ENCODE data around the gene ARX.

Gene ARX

DNA sequence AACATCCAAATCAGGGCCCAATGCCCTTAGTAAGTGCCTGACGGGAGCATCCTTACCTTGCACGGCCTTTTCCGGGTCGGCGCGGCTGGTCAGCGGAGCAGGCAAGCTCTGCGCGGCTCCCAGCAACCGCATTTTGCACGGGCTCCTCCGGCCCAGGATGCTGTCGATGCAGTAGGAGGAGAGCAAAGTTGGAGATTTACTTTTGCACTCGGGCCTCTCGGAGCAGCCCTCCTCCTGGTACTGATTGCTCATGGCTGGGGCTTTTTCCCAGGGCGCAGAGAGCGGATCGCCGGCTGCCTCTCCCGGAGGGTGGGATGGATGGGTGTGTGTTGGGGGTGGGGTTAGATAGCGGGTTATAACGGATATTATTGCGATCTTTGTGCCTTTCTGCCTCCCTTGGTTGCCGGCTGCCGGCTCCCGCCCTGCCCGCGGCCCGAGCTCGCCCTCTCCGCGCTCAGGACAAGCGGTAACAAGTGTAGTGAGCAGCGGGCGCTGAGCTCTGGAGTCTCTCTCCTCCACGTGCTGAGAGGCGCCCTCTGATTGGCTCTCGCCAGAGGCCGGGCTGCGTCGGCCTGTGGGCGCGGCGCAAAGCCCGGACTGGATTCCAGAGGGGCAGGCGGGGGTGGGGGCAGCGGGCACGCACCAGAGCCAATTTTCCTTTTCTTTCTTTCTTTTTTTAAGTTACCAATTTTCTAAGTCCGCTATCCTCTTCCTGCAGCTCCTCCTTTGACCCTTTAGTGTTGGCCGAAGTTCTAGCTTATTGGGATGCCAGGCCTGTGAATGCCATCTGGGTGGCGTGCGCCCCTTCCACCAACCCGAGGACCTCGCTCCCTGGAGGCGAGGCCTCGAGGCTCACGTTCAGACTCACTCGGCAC lies at the start of gene ARX:
TSS of gene ARX (minus strand) at position 480 of the 875 bp plus-strand sequence. CDS start at position 252, 228 bp downstream.
- no peak within 1 kb of the TSS for H3K27ac ChIP-seq
- no peak within 1 kb of the TSS for H3K4me3 ChIP-seq

DNA sequence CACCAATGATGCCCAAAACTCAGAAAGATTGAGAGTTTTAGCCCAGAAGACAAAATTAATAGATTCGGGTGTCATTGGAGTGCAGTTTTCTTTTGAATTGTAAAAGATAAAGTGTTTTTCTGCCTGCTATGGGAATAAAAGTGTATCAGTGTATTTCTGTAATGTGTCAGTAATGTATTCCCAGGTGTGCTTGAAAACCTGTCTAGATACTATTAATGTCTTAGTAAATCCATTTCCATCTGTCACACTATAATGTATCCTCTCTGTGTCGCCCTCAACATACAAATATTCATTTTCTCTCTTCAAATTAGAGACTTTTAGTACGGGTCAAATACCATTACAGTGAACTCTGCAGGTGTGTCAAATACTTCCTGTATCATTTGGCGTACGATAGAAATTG lies 43.5 kb upstream of the ARX start:
- Histone ChIP-seq H3K4me3 (no peak overlapping the region), H3K27ac (no peak overlapping the region)

DNA sequence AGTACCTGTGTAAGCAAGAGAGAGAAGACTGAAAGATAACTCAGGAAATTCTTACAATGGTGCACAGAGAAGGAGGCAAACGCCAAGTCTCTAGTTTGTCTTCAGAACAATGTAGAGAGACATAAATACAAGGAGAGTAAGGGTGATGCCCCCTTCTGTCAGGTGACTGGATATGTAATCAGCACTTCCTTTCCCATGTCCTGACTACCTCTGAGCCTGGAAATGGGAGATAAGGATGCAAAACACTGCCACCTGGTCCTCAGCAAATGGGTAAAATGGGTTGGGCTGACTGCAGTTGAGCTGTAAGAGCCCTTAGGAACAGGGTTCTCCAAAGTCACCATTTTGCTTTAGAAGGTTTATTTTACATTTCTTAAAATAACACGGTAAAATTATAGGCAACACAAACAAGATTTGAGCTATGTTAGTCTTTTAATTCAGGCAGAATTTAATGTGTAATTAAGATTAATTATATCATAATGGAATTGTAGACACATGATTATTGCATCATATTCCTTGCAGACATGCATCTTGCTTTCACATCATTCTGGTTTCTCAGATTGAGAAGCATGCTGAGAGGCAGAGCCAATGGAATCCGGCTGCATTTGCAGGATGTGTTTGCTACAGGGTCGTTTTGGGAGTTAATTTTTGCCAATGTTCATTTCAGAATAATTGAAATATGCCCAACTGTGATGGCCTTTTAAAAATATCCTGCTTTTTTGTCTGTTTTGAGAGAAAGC lies 37.2 kb upstream of the ARX start:
- Histone ChIP-seq H3K4me3 (no peak overlapping the region), H3K27ac (no peak overlapping the region)

DNA sequence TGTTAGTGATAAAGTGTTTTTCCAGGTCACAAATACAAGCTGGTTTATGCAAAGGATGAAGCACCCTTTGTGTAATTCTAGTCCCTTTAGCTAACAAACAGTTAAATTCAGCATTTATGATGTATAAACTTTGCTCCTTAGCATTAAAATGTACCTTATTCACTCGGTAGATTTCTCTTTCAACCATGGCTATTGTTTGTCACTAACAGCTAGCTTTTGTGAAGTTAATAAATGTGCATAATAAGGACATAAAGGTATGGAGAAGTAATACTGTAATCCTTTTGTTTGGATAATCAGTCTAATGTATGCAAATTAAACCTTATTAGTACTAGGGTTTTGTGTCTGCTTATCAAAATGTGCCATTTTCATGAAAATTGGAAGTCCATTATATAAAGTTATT lies 34.2 kb upstream of the ARX start:
- Histone ChIP-seq H3K4me3 (no peak overlapping the region), H3K27ac (no peak overlapping the region)

DNA sequence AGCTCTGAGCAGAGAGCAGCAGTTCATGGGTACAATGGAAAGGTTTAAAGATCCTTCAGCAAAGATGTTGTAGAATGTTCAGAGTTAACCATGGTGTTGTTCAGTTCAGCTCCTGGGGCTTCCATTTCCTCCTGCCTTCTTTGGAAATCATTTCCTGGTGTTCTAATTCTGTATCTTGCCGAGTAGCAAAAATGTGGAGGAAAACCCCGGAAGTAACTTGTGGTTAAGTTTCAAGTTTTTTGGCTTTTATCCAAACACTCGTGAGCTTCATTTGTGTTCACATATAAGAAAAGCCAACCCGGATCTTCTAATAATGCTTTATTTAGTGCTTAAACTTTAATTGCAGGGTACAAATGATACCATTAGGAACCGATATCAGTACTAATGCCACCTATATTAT lies 33.6 kb upstream of the ARX start:
- H3K4me3 ChIP-seq: no peak overlapping the region
- H3K27ac ChIP-seq: no peak overlapping the region

DNA sequence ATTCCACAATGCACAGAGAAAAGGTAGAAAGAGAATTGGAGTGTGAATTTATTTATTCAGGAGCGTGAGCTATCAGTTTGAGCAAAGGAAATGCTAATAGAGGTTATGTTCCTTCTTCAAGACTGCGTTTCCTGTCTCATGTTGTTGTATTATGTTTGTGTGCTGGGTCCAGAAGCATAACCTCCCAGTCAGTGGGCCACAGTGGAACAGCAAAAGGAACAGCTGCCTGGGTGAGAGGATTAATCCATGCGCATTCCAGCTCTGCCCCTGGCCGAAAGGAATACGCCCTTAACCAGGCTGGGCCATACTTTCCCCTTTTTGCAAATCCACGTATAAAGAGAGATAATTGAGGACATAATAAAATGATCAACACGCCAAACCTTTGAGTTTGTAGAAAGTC lies 32.4 kb upstream of the ARX start:
- Histone ChIP-seq H3K4me3 (no peak overlapping the region), H3K27ac (no peak overlapping the region)

DNA sequence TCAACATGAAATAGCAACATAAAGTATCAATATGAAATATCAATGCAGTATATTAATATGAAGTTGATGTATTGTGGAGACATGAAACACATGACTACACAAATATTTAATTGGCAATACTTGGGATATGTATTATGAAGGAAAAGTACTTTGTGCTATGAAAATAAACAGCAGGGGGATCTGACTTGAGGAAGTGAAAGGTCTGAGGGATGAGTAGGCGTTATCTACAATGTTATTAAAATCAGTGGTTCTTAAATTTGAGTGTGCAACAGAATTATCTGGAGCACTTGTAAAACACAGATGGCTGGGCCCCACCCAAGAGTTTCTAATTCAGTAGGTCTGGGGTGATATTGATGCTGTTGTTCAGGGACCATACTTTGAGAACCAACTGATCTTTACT lies 27.4 kb upstream of the ARX start:
- Histone ChIP-seq H3K4me3 (no peak overlapping the region), H3K27ac (no peak overlapping the region)

DNA sequence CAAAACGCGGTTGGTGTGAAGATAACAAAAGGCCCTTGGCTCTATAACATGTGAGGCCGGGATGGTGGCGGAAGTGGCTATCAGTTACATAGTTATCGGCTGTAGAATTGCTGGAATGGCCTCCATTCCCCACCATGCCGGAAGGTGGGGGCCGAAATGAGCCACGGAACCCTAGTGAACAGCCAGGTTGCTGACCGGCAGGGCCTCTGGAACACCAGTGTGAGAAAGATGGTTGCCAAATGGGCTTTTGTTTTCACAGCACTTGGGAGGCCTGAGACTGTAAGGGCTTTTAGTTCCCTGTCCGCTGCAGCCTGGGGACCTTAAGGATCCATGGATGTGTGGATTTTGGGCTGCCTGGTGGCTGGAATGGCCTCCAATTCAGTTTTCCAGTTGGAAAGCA lies 23.3 kb upstream of the ARX start:
- H3K4me3 ChIP-seq: no peak overlapping the region
- no peak overlapping the region for H3K27ac ChIP-seq

DNA sequence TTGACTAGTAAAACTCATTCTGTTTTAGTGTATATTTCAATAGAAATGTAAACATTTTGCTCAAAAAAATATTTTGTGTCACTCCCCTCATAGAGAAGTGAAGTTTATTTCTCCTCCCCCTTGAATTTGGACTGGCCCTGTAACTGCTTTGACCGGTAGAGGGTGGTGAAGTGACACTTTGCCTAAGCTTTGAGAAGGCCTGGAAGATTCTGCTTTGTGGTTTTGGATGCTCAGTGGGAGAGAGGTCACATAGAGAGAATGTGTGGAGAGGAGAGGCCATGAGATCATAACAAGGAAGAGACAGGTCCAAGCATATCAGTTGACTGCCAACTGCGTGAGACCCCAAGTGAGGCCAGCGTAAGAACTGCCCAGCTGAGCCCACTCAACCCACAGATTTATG lies 19.1 kb upstream of the ARX start:
- Histone ChIP-seq H3K27ac (no peak overlapping the region), H3K4me3 (no peak overlapping the region)

DNA sequence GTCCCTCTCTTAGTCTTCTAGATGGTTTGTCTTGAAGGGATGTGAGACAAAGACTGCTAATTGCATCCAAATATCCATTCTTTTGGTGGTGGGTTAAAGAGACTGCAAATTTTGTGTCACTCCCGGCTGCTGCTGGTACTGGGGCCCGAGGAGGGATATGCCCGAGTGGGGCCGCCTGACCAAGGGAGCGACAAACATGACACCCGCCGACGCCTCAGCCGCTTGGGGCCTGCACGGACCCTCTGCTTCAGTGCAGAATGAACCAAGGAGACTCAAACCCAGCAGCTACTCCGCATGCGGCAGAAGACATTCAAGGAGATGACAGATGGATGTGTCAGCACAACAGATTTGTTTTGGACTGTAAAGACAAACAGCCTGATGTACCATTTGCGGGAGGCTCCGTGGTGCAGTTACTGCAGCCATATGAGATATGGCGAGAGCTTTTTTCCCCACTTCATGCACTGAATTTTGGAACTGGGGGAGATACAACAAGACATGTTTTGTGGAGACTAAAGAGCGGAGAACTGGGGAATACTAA lies 13.6 kb upstream of the ARX start:
- H3K4me3 ChIP-seq: no peak overlapping the region
- no peak overlapping the region for H3K27ac ChIP-seq

DNA sequence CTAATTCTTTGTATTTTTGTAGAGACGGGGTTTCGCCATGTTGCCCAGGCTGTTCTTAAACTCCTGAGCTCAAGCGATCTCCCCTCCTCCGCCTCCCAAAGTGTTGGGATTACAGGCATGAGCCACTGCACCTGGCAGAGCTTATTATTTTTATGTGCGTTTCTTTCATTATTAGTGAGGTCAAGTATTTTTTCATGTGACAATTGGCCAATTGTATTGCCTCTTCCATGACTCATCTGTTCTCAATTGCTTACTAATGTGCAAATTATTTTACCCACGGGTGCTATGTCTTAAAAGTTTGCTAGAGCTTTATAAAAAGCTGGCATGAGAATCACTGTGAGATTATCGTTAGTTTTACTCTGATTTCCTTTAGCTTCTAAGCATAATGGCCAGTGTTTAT lies 13.0 kb upstream of the ARX start:
- Histone ChIP-seq H3K27ac (no peak overlapping the region), H3K4me3 (no peak overlapping the region)

DNA sequence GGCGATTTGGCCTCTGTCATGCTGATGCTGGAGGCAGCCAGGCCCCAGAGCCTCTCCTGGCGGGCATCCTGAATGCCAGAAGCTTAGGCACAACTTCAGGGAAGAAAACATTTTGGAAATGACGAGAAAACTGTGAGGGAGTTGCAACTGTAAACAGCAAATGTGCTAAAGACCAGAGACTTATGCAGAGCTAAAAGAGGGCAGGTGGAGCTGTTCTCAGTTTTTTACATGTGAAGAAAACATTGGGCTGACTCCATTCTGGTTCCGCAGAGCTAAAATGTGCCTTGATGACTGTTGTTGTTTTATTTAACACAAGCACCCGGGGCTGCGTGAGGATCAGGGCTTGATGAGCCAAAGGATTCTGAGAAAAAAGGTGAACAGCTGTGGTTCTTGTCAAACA lies 10.8 kb upstream of the ARX start:
- H3K27ac ChIP-seq: no peak overlapping the region
- H3K4me3 ChIP-seq: no peak overlapping the region

DNA sequence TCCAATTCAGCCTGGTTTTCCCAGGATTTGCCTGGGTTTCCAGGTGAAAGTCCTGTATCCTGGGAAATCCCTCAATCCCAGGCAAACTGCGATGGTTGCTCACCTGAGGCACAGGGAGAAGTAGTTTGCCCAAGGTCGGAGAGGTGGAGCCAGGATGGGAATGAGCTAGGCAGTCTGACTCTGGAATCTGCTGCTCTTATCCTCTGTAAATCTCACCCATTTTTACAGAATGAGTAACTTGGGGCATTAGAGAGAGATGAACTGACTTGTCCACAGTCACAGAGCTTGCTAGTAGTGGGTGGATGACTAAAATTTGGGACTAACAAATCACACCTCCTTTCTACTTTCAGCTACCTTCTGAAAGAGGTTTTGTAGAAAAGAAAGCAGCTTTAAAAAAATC lies 9.8 kb upstream of the ARX start:
- Histone ChIP-seq H3K4me3 (no peak overlapping the region), H3K27ac (no peak overlapping the region)

DNA sequence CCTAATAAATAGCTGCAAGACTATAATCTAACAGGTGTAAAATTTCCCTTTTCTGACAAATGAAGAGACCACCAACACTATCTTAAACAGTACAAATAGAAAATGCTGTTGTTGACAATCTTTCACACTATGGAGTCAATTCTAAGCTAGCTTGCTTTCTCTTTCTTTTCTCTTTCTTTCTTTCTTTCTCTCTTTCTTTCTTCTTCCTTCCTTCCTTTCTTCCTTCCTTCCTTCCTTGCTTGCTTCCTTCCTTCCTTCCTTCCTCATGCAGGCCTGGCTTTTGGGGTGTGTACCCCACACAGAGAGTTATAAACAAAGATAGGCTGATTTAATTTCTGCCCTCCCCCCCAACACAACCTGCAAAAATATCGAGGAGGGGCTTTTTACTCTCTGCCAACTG lies 8.1 kb upstream of the ARX start:
- H3K4me3 ChIP-seq: no peak overlapping the region
- no peak overlapping the region for H3K27ac ChIP-seq

DNA sequence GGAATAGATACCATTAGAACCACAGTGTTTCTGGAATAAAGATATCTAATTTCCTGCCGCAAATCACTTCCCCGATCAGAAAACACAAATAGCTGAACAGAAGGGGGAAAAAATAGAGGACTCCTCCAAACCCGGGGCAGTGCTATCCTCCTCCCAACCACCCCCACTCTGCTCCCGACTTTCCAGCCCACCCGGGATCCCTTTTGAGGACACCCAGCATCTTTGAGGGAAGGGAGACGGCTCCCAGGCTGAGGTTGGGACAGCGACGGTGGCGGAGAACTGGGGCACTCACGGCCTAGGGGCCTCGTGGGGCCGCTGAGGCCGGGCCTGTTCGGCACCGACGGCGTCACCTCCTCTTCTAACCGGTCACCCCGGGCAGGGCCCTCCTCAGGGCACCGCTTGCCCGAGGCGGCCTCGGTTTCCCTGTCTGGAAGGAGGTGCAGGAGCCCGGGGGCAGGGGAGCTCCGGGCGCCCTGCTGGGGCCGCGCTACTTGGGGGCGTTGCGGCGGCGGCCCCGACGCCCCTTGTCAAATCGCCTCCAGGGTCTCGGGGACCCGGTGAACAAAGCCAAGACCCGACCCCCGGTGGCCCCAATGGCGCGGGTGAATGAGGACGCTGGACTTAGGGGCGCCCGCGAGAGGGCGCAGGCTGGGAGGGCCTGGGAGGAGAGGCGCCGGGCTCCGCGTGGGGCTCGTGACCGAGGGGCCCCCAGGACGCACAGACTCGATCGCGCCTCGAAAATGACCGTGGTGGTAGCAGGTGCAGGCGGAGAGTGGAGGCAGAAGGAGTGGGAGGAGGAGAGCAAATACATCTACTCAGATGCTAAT lies 6.9 kb upstream of the ARX start:
- Histone ChIP-seq H3K27ac (no peak overlapping the region), H3K4me3 (no peak overlapping the region)

DNA sequence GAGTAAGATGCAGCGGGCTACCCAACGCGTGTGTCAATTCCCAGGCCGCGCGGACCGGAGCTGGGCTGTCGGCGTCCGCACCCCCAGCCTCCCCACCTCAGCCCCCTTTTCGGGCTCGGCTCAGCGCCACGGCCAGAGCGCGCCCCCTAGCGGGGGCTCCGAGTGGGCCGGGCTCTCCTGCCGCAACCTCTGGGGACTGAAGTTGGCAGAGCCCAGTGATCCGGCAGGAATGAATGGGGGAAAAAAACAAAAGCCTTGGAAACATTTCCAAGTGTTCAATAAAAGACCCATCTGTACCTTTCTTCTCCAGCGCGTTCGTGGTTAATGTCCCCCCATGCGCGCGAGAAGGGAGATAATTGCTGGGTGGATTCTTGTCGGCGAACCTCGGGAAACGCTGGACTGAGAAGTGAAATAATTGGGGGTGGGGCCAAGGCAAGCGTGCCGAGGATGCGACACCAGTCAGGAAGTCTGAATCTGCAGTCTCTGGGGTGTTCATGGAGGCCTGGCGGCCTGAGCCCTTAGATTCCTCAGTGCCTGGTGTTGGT lies 5.2 kb upstream of the ARX start:
- no peak overlapping the region for H3K27ac ChIP-seq
- no peak overlapping the region for H3K4me3 ChIP-seq

DNA sequence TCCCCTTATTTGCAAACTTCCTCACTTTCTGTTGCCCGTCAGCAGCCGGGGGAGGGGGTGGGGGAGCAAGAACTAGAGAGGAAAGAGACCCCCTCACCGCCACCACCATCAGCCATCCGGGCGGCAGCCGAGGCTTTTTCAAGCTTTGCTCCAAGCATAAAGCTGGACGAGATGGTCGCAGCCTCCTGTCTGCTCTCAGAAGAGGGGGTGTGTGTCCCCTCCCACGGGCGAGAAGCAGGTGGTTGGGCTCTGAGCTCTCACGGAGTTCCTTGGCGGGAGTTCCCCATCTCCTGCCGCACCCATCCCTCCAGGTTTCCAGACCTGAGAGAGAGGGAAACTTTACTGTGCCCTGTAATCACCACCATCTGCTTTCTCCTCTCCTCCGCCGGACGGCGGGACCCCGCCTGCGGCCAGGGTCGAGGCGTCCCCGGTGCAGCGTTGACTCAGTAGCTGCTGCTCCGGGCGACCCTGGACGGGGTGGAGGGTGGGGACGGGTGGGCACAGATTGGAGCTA lies 4.7 kb upstream of the ARX start:
- H3K27ac ChIP-seq: no peak overlapping the region
- H3K4me3 ChIP-seq: no peak overlapping the region

DNA sequence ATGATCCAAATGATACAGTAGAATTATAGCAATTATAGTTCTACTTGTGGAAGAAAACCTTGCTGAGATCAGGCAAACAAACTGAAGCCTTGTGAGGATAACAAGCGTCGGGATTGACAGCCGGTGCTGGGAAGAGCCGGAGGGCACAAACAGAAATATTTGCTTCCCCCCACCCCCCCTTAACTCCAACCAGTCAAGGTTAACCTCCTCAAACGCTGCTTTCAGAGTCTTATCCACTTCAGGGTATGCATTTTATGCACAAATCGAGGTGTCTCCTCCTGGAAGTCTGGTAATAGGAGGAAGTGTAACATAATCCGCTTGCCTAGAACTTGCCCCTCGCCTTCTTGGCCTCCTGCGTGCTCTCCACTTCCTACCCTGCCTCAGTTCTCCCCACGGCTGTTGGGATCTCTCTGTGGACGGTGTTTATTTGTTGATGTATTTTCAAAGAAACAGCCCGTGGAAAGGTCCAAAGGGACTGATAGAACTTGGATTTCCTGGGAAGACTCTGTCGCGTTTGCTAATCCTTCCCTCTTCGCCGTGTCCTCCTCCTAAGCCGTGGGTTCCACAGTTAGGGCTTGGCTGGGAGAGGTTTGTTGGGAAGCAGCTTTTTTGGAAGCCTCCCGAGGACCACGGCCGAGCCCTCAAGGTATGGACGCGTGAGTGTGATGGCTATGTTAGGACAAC lies 4.1 kb upstream of the ARX start:
- no peak overlapping the region for H3K4me3 ChIP-seq
- no peak overlapping the region for H3K27ac ChIP-seq

DNA sequence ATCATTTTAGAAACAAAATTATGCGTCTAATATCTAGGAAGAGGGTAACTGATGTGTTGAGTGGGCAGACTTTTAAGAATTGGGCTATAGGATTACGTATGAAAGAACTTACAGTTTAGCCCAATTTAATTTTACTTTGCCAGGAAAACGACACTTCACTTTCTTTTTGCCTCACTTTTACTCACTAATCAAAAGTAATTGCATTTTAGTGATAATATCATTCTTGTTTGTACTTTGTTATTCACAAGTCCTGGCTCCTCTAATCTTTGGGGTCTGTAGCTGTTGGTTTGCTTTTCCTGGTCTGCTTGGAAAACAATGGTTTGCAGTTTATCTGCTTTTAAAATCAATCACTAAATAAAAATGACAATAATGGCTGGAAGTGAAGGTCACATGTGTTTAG lies 2.9 kb upstream of the ARX start:
- H3K27ac ChIP-seq: no peak overlapping the region
- no peak overlapping the region for H3K4me3 ChIP-seq
